GM11168 (cell line): ENCODE results near the gene INTS1.

Experiments
- in situ Hi-C: fragments of 300-500 bp; cut with MboI; formaldehyde crosslinking; loops from one replicate; pipeline ENCODE4 v1.12.0; 2022; ENCODE audit warnings: low sequenced_read_pairs; ENCODE audit not compliant: unreplicated experiment

The INTS1 gene

GRCh38 chr7:1503816-1504775 is at the start of gene INTS1:
Gene INTS1, minus strand, starts transcription at chr7:1504389. Its CDS starts 429 bp downstream, at chr7:1503960.
- in situ Hi-C loops, result no loop called here

GRCh38 chr7:1553512-1554210 is 49.5 kb upstream of the INTS1 start:
- in situ Hi-C loops, result no loop called here

- in situ Hi-C loops, result no loop called here
Measured at GRCh38 chr7:1552200-1552599, 48.0 kb upstream of the INTS1 start.

- in situ Hi-C loops, result no loop called here
Measured at GRCh38 chr7:1550846-1551155, 46.6 kb upstream of the INTS1 start.

- in situ Hi-C loops, result no loop called here
Measured at GRCh38 chr7:1550005-1550845, 46.0 kb upstream of the INTS1 start.

GRCh38 chr7:1549357-1550004 is 45.3 kb upstream of the INTS1 start:
- in situ Hi-C loops, result no loop called here

- in situ Hi-C loops, result no loop called here
Measured at GRCh38 chr7:1548944-1549343, 44.8 kb upstream of the INTS1 start.

GRCh38 chr7:1548438-1548831 is 44.2 kb upstream of the INTS1 start:
- in situ Hi-C loops, result no loop called here

GRCh38 chr7:1547777-1548437 is 43.7 kb upstream of the INTS1 start:
- in situ Hi-C loops, result no loop called here

GRCh38 chr7:1546909-1547776 is 43.0 kb upstream of the INTS1 start:
- in situ Hi-C loops, result no loop called here

GRCh38 chr7:1546274-1546908 is 42.2 kb upstream of the INTS1 start:
- in situ Hi-C loops, result no loop called here

- in situ Hi-C loops, result no loop called here
Measured at GRCh38 chr7:1545417-1546246, 41.4 kb upstream of the INTS1 start.

GRCh38 chr7:1544896-1545416 is 40.8 kb upstream of the INTS1 start:
- in situ Hi-C loops, result no loop called here

GRCh38 chr7:1544178-1544895 is 40.1 kb upstream of the INTS1 start:
- in situ Hi-C loops, result no loop called here

GRCh38 chr7:1543826-1544177 is 39.6 kb upstream of the INTS1 start:
- in situ Hi-C loops, result no loop called here

- in situ Hi-C loops, result no loop called here
Measured at GRCh38 chr7:1542841-1543747, 38.9 kb upstream of the INTS1 start.
